ENCODE measurements around the gene RIC3. TPM values are rescaled to one million over a fixed set of nuclear protein-coding genes. Genes with fewer than 3 reads are reported as not detected.

The RIC3 gene, protein sequence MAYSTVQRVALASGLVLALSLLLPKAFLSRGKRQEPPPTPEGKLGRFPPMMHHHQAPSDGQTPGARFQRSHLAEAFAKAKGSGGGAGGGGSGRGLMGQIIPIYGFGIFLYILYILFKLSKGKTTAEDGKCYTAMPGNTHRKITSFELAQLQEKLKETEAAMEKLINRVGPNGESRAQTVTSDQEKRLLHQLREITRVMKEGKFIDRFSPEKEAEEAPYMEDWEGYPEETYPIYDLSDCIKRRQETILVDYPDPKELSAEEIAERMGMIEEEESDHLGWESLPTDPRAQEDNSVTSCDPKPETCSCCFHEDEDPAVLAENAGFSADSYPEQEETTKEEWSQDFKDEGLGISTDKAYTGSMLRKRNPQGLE
- total RNA-seq (2021) = 19.9 and 23.7 TPM in 2 replicates
- long read RNA-seq, transcript RIC3-203 (6 exons, 2,929 nt) = major isoform, 11 of 48 reads
- long read RNA-seq, partial matches to known transcripts = 3 of 48 reads
- long read RNA-seq, other reads (novel, unspliced or antisense) = 30 of 48 reads

GRCh38 chr11:8168485-8169257 is at the start of gene RIC3:
TSS of gene RIC3 (minus strand) at chr11:8169025. CDS start at chr11:8168989, 36 bp downstream.
- Histone ChIP-seq H2BK15ac (ENCODE audit: low read depth, low read length) (no peak within 1 kb of the TSS), H2BK20ac (ENCODE audit: low read depth, low read length, poor library complexity, severe bottlenecking) (no peak within 1 kb of the TSS), H2AFZ (ENCODE audit: low read length) (no peak within 1 kb of the TSS), H3K18ac (ENCODE audit: insufficient read length, low read depth, low read length) (peak within 1 kb of the TSS; percentile 6), H4K8ac (replicated peaks; ENCODE audit: insufficient read length, low read depth, low read length) (no peak within 1 kb of the TSS), H3T11ph (ENCODE audit: low read length) (no peak within 1 kb of the TSS), H2BK5ac (ENCODE audit: insufficient read length, low read length) (no peak within 1 kb of the TSS), H3K4me1 (ENCODE audit: insufficient read depth, low read length) (no peaks in the 10 kb centered on the region), H3K4ac (ENCODE audit: low read depth, low read length) (no peak within 1 kb of the TSS), H3K4me2 (ENCODE audit: insufficient read depth, insufficient read length, low read length) (peak within 1 kb of the TSS; percentile 82), H3K79me2 (ENCODE audit: insufficient read depth, low read length) (peaks cover 3% of the 10 kb centered on the region; the same call in 1 of the 2 replicates), H3K14ac (ENCODE audit: insufficient read depth, low read length) (peak within 1 kb of the TSS; percentile 9; the same call in 1 of the 2 replicates), H3K9me3 (ENCODE audit: control insufficient read depth, low read depth, low read length) (no peaks in the 10 kb centered on the region), H4K5ac (ENCODE audit: insufficient read length, low read depth, low read length) (no peak within 1 kb of the TSS), H2AK5ac (ENCODE audit: insufficient read length, low read length) (no peak within 1 kb of the TSS), H3K56ac (ENCODE audit: insufficient read length, low read depth, low read length) (no peak within 1 kb of the TSS), H3K23ac (ENCODE audit: insufficient read length, low read depth, low read length) (no peak within 1 kb of the TSS), H4K20me1 (ENCODE audit: control insufficient read depth, insufficient read depth, insufficient read length) (no peaks in the 10 kb centered on the region), H3K27ac (ENCODE audit: insufficient read length, low read depth, low read length) (no peak within 1 kb of the TSS), H3K79me1 (ENCODE audit: insufficient read depth, low read depth, low read length, poor library complexity, severe bottlenecking) (no peaks in the 10 kb centered on the region), H3K23me2 (ENCODE audit: insufficient read length, low read depth, low read length, poor library complexity, severe bottlenecking) (peaks cover 7% of the 10 kb centered on the region), H2BK12ac (ENCODE audit: insufficient read length, low read depth, low read length) (no peak within 1 kb of the TSS), H4K91ac (ENCODE audit: insufficient read length, low read depth, low read length) (no peak within 1 kb of the TSS), H2BK120ac (ENCODE audit: low read depth, low read length, poor library complexity, severe bottlenecking) (no peak within 1 kb of the TSS), H3K9ac (ENCODE audit: extremely low read depth, insufficient read length, low read length) (peak within 1 kb of the TSS; percentile 45), H3K27me3 (ENCODE audit: insufficient read depth, low read length) (no peaks in the 10 kb centered on the region)
- peaks cover 29% of the 10 kb centered on the region for H3K27me3 Mint-ChIP-seq (ENCODE audit: low read depth)
- no CpG with 5 or more reads among the region's 62 CpGs for WGBS (ENCODE audit: extremely low coverage, insufficient read length, low lambda C conversion rate)
- H3K4me1 Mint-ChIP-seq = peaks cover 20 to 23% of the 10 kb centered on the region in 2 experiments
- H3K4me3 Mint-ChIP-seq = peak within 1 kb of the TSS; percentile 83 to 95
- H3K36me3 Mint-ChIP-seq (ENCODE audit: insufficient read depth in 1 of 3, low read depth in 3 of 3) = no peaks in the 10 kb centered on the region; a peak in 1 of 7 replicates
- DNase-seq = peak; percentile 71
- peak within 1 kb of the TSS; percentile 73 to 92 (median 84); a peak in 5 of 7 replicates for H3K27ac Mint-ChIP-seq
- H3K9me3 Mint-ChIP-seq = no peaks in the 10 kb centered on the region
- TF ChIP-seq CTCF (conservative IDR thresholded peaks at IDR 0.05) = peak; percentile 46; the same call in 2 of the 3 replicates

Measured in H9 (cell line).